HEK293 (cell line): ENCODE data around the gene LHFPL3.

Source experiments
- CTCF ChIA-PET: fragments of 350-600 bp; formaldehyde crosslinking; extraction: SDS; loops from one replicate; lab custom pipeline; 2021; ENCODE audit warnings: antibody characterized with exemption; lab: Yijun Ruan, JAX
- POLR2A ChIA-PET: fragments of 300-600 bp; formaldehyde crosslinking; extraction: SDS; loops from one replicate; lab custom pipeline; 2020; ENCODE audit warnings: antibody characterized with exemption, inconsistent platforms; lab: Yijun Ruan, JAX
- H3K27ac ChIP-seq: fragments of 200-500 bp; sonication (Bioruptor generic); 2 replicates; pipeline ENCODE4 v1.5.1; 2014; ENCODE audit warnings: low read depth, low read length, control low read depth, inconsistent platforms; ENCODE audit errors: extremely low read depth
- H3K36me3 ChIP-seq, 2 experiments: fragments of 200-500 bp in 1 of 2; sonication (Bioruptor generic) in 1 of 2; 1 replicate in 1 of 2; 2 replicates in 1 of 2; pipeline ENCODE4 v1.5.1; 2014 to 2017; ENCODE audit warnings: inconsistent platforms in 2 of 2, low read length in 2 of 2; ENCODE audit not compliant: control insufficient read depth in 2 of 2, insufficient read depth in 1 of 2
- H3K4me1 ChIP-seq: fragments of 200-500 bp; sonication (Bioruptor generic); 2 replicates; pipeline ENCODE4 v1.5.1; 2014; ENCODE audit warnings: mild to moderate bottlenecking, low read length, inconsistent platforms; ENCODE audit not compliant: control insufficient read depth, insufficient read depth
- H3K4me3 ChIP-seq: 2 replicates; pipeline ENCODE4 v1.5.1; 2011; ENCODE audit warnings: low read depth, mild to moderate bottlenecking, control low read depth, low read length, moderate library complexity
- H3K9me3 ChIP-seq: fragments of 200-500 bp; sonication (Bioruptor generic); 2 replicates; pipeline ENCODE4 v1.5.1; 2014; ENCODE audit warnings: low read depth, low read length, inconsistent platforms; ENCODE audit not compliant: control insufficient read depth, insufficient read depth
- FEZF1 ChIP-seq: fragments of 450-650 bp; formaldehyde crosslinking; IDR thresholded peaks from 2 replicates; pipeline ENCODE4 v1.5.1; 2016; ENCODE audit warnings: missing biosample characterization, missing genetic modification characterization
- GLI2 ChIP-seq: fragments of 450-650 bp; formaldehyde crosslinking; IDR thresholded peaks from 2 replicates; pipeline ENCODE4; 2017; ENCODE audit warnings: missing biosample characterization, missing genetic modification characterization, low read depth, borderline replicate concordance
- KLF16 ChIP-seq: fragments of 450-650 bp; formaldehyde crosslinking; IDR thresholded peaks from 2 replicates; pipeline ENCODE4 v1.5.1; 2017; ENCODE audit warnings: missing biosample characterization, missing genetic modification characterization
- KLF7 ChIP-seq: fragments of 450-650 bp; formaldehyde crosslinking; IDR thresholded peaks from 2 replicates; pipeline ENCODE4 v1.5.1; 2016; ENCODE audit warnings: missing biosample characterization, missing genetic modification characterization, borderline replicate concordance
- SCRT1 ChIP-seq: fragments of 450-650 bp; formaldehyde crosslinking; IDR thresholded peaks from 2 replicates; pipeline ENCODE4 v1.5.1; 2016; ENCODE audit warnings: missing biosample characterization, missing genetic modification characterization, borderline replicate concordance
- ZBTB7A ChIP-seq: fragments of 450-650 bp; formaldehyde crosslinking; IDR thresholded peaks from 2 replicates; pipeline ENCODE4 v1.5.1; 2016; ENCODE audit warnings: low read depth, missing biosample characterization, missing genetic modification characterization
- ZNF138 ChIP-seq: fragments of 450-650 bp; formaldehyde crosslinking; IDR thresholded peaks from 2 replicates; pipeline ENCODE4 v1.5.1; 2016; ENCODE audit warnings: missing biosample characterization, missing genetic modification characterization, borderline replicate concordance
- ZNF16 ChIP-seq: fragments of 450-650 bp; formaldehyde crosslinking; IDR thresholded peaks from 2 replicates; pipeline ENCODE4 v1.5.1; 2016; ENCODE audit warnings: low read depth, missing biosample characterization, missing genetic modification characterization
- ZNF169 ChIP-seq: fragments of 450-650 bp; formaldehyde crosslinking; IDR thresholded peaks from 2 replicates; pipeline ENCODE4 v1.5.1; 2016; ENCODE audit warnings: missing biosample characterization, missing genetic modification characterization
- ZNF473 ChIP-seq: fragments of 450-650 bp; formaldehyde crosslinking; IDR thresholded peaks from 2 replicates; pipeline ENCODE4 v1.5.1; 2017; ENCODE audit warnings: missing biosample characterization, missing genetic modification characterization
- ZNF513 ChIP-seq: fragments of 450-650 bp; IDR thresholded peaks from 2 replicates; pipeline ENCODE4 v1.5.1; 2018; ENCODE audit warnings: missing biosample characterization, missing genetic modification characterization
- ZNF521 ChIP-seq: fragments of 450-650 bp; formaldehyde crosslinking; IDR thresholded peaks from 2 replicates; pipeline ENCODE4 v1.5.1; 2017; ENCODE audit warnings: missing biosample characterization, mild to moderate bottlenecking, missing genetic modification characterization
- ZNF660 ChIP-seq: fragments of 450-650 bp; IDR thresholded peaks from 2 replicates; pipeline ENCODE4 v1.5.1; 2018; ENCODE audit warnings: missing biosample characterization, mild to moderate bottlenecking, missing genetic modification characterization
- ZNF707 ChIP-seq: fragments of 450-650 bp; formaldehyde crosslinking; IDR thresholded peaks from 2 replicates; pipeline ENCODE4 v1.5.1; 2016; ENCODE audit warnings: missing biosample characterization, missing genetic modification characterization
- ZNF76 ChIP-seq: fragments of 450-650 bp; formaldehyde crosslinking; IDR thresholded peaks from 2 replicates; pipeline ENCODE4; 2016; ENCODE audit warnings: low read depth, missing biosample characterization, missing genetic modification characterization, borderline replicate concordance
- ZNF776 ChIP-seq: fragments of 450-650 bp; formaldehyde crosslinking; IDR thresholded peaks from 2 replicates; pipeline ENCODE4 v1.5.0; 2017; ENCODE audit warnings: missing biosample characterization, missing genetic modification characterization, borderline replicate concordance
- ZNF830 ChIP-seq: fragments of 450-650 bp; IDR thresholded peaks from 2 replicates; pipeline ENCODE4 v1.5.0; 2018; ENCODE audit warnings: missing biosample characterization, missing genetic modification characterization, low read depth, mild to moderate bottlenecking, moderate library complexity
- TF ChIP-seq, protein P1 (sequence below): fragments of 450-650 bp; formaldehyde crosslinking; IDR thresholded peaks from 2 replicates; pipeline ENCODE4 v1.5.1; 2016; ENCODE audit warnings: missing biosample characterization, missing genetic modification characterization
- TF ChIP-seq, protein P2 (sequence below): fragments of 450-650 bp; formaldehyde crosslinking; IDR thresholded peaks from 2 replicates; pipeline ENCODE4 v1.5.1; 2017; ENCODE audit warnings: missing biosample characterization, missing genetic modification characterization
- TF ChIP-seq, protein P3 (sequence below): fragments of 450-650 bp; formaldehyde crosslinking; IDR thresholded peaks from 2 replicates; pipeline ENCODE4 v1.5.1; 2016; ENCODE audit warnings: missing biosample characterization, missing genetic modification characterization

Gene LHFPL3

GRCh38 chr7:104286839-104287238 lies 41.6 kb upstream of the LHFPL3 start:
- CTCF ChIA-PET, result interaction anchor here (0.6 kb wide), 1 partner anchor 13 kb away, joined by 3 read pairs; no protein-coding TSS in a partner anchor
- no peaks in the 10 kb centered on the region for H3K36me3 ChIP-seq
- H3K4me3 ChIP-seq, result no peak overlapping the region
- POLR2A ChIA-PET, result no interaction called here
- H3K9me3 ChIP-seq, result no peaks in the 10 kb centered on the region
- no peaks in the 10 kb centered on the region for H3K4me1 ChIP-seq
- TF ChIP-seq, protein P1, sequence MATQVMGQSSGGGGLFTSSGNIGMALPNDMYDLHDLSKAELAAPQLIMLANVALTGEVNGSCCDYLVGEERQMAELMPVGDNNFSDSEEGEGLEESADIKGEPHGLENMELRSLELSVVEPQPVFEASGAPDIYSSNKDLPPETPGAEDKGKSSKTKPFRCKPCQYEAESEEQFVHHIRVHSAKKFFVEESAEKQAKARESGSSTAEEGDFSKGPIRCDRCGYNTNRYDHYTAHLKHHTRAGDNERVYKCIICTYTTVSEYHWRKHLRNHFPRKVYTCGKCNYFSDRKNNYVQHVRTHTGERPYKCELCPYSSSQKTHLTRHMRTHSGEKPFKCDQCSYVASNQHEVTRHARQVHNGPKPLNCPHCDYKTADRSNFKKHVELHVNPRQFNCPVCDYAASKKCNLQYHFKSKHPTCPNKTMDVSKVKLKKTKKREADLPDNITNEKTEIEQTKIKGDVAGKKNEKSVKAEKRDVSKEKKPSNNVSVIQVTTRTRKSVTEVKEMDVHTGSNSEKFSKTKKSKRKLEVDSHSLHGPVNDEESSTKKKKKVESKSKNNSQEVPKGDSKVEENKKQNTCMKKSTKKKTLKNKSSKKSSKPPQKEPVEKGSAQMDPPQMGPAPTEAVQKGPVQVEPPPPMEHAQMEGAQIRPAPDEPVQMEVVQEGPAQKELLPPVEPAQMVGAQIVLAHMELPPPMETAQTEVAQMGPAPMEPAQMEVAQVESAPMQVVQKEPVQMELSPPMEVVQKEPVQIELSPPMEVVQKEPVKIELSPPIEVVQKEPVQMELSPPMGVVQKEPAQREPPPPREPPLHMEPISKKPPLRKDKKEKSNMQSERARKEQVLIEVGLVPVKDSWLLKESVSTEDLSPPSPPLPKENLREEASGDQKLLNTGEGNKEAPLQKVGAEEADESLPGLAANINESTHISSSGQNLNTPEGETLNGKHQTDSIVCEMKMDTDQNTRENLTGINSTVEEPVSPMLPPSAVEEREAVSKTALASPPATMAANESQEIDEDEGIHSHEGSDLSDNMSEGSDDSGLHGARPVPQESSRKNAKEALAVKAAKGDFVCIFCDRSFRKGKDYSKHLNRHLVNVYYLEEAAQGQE (tag by site-specific recombination), result no peak
- TF ChIP-seq, protein P2, sequence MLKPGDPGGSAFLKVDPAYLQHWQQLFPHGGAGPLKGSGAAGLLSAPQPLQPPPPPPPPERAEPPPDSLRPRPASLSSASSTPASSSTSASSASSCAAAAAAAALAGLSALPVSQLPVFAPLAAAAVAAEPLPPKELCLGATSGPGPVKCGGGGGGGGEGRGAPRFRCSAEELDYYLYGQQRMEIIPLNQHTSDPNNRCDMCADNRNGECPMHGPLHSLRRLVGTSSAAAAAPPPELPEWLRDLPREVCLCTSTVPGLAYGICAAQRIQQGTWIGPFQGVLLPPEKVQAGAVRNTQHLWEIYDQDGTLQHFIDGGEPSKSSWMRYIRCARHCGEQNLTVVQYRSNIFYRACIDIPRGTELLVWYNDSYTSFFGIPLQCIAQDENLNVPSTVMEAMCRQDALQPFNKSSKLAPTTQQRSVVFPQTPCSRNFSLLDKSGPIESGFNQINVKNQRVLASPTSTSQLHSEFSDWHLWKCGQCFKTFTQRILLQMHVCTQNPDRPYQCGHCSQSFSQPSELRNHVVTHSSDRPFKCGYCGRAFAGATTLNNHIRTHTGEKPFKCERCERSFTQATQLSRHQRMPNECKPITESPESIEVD (tag by site-specific recombination), result no peak
- H3K27ac ChIP-seq, result no peak overlapping the region

- CTCF ChIA-PET, result no interaction called here
- TF ChIP-seq, protein P3, sequence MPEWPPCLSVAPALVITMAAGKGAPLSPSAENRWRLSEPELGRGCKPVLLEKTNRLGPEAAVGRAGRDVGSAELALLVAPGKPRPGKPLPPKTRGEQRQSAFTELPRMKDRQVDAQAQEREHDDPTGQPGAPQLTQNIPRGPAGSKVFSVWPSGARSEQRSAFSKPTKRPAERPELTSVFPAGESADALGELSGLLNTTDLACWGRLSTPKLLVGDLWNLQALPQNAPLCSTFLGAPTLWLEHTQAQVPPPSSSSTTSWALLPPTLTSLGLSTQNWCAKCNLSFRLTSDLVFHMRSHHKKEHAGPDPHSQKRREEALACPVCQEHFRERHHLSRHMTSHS (tag by site-specific recombination), result no peak
- TF ChIP-seq SCRT1, result no peak
- no peak for TF ChIP-seq KLF7 (tag by site-specific recombination)
- no peak for TF ChIP-seq ZNF513
- TF ChIP-seq ZNF521 (tag by site-specific recombination), result no peak
- no peak for TF ChIP-seq ZNF76 (tag by site-specific recombination)
- no peak for TF ChIP-seq ZBTB7A (tag by site-specific recombination)
- no peak for TF ChIP-seq ZNF169 (tag by site-specific recombination)
- no peak for TF ChIP-seq ZNF776 (tag by site-specific recombination)
- TF ChIP-seq KLF16 (tag by site-specific recombination), result no peak
- no peak for TF ChIP-seq ZNF707 (tag by site-specific recombination)
- TF ChIP-seq GLI2, result no peak
- TF ChIP-seq ZNF660, result no peak
- no peak for TF ChIP-seq ZNF830 (tag by site-specific recombination)
- no peak for TF ChIP-seq ZNF16 (tag by site-specific recombination)
- TF ChIP-seq FEZF1 (tag by site-specific recombination), result no peak
- no peak for TF ChIP-seq ZNF473 (tag by site-specific recombination)
- no peak for TF ChIP-seq ZNF138 (tag by site-specific recombination)
- no peaks in the 10 kb centered on the region for H3K4me1 ChIP-seq
- POLR2A ChIA-PET, result no interaction called here
- no peaks in the 10 kb centered on the region for H3K9me3 ChIP-seq
- no peak overlapping the region for H3K27ac ChIP-seq
- no peaks in the 10 kb centered on the region for H3K36me3 ChIP-seq
- H3K4me3 ChIP-seq, result no peak overlapping the region
Measured at GRCh38 chr7:104288137-104288536, 40.3 kb upstream of the LHFPL3 start.
